Measurements from ENCODE around the gene SAMD3. TPM values are rescaled to one million over a fixed set of nuclear protein-coding genes. Genes with fewer than 3 reads are reported as not detected.

SAMD3 gene
- total and polyA plus RNA-seq, 2 donors (not counting 3 experiments of a cell fraction or from before 2014, with no cell fraction given) = not detected

- Histone ChIP-seq H3K4me2 (ENCODE audit: insufficient read depth, low read length) (no peak overlapping the region), H3K4me3 (replicated peaks in 1 of 3; ENCODE audit: insufficient read depth in 1 of 3, low read depth in 1 of 3, low read length in 3 of 3) (no peak overlapping the region), H3K27me3 (ENCODE audit: control insufficient read depth in 2 of 2, insufficient read depth in 2 of 2, low read length in 2 of 2) (peaks cover 1 to 6% of the 10 kb centered on the region in 2 experiments), H3K27ac (ENCODE audit: insufficient read depth, low read depth, low read length) (no peak overlapping the region), H3K79me2 (ENCODE audit: control insufficient read depth, insufficient read depth, low read length) (no peaks in the 10 kb centered on the region), H4K20me1 (replicated peaks; ENCODE audit: control insufficient read depth, extremely low read depth, insufficient read depth, low read length) (no peaks in the 10 kb centered on the region), H3K36me3 (ENCODE audit: control insufficient read depth in 2 of 2, extremely low read depth in 1 of 2, insufficient read depth in 2 of 2, low read length in 2 of 2) (no peaks in the 10 kb centered on the region), H3K9me3 (replicated peaks; ENCODE audit: control insufficient read depth, insufficient read depth, low read length) (no peaks in the 10 kb centered on the region), H3K9me1 (replicated peaks; ENCODE audit: control insufficient read depth, extremely low read depth, insufficient read depth, low read length) (no peaks in the 10 kb centered on the region), H3K4me1 (ENCODE audit: control insufficient read depth, extremely low read depth, insufficient read depth, low read length) (no peaks in the 10 kb centered on the region), H3K9ac (replicated peaks; ENCODE audit: extremely low read depth, insufficient read depth, low read length) (no peak overlapping the region), H2AFZ (ENCODE audit: low read depth, low read length) (no peak overlapping the region)
- DNase-seq (ENCODE audit: low read depth, low spot score) (no peak), FAIRE-seq (no peak)
- BruUV-seq (replicated peaks) = no TSS peak
- CTCF ChIA-PET = no interaction called here
- dilution Hi-C loops (cut with MboI; ENCODE audit: extremely low pct_ligation_motif_present, low sequenced_read_pairs) (no loop called here), intact Hi-C loops (cut with micrococcal nuclease) (no loop called here)
- POLR2A ChIA-PET = no interaction called here
- TF ChIP-seq POLR2A (IDR thresholded peaks at IDR 0.05; ENCODE audit: low read depth, low read length) (no peak), MYC (IDR thresholded peaks at IDR 0.05; ENCODE audit: low read depth, low read length) (no peak), FOS (IDR thresholded peaks at IDR 0.05; ENCODE audit: borderline replicate concordance, insufficient read depth, low read length) (no peak), JUN (IDR thresholded peaks at IDR 0.05; ENCODE audit: borderline replicate concordance, insufficient read depth, insufficient read length, low read depth) (no peak), GATA2 (IDR thresholded peaks at IDR 0.05; ENCODE audit: insufficient read depth, insufficient read length, low read depth, low read length) (no peak), MAX (IDR thresholded peaks at IDR 0.05; ENCODE audit: insufficient read depth, insufficient read length) (no peak), EZH2 (IDR thresholded peaks at IDR 0.05; ENCODE audit: borderline replicate concordance, low read depth, low read length, severe bottlenecking) (no peak), CTCF (IDR thresholded peaks at IDR 0.05; ENCODE audit: extremely low read depth in 1 of 2, insufficient read depth in 1 of 2, low read depth in 1 of 2, low read length in 2 of 2) (no peak), POLR2AphosphoS5 (IDR thresholded peaks at IDR 0.05; ENCODE audit: insufficient read depth, low read depth, low read length) (no peak)
Measured at GRCh38 chr6:130156908-130157307, 65.8 kb downstream of the SAMD3 start.

Measured in endothelial cell of umbilical vein (primary cell).